ENCODE measurements around the gene EXOC1.

EXOC1 gene

GRCh38 chr4:55854129-55854528 lies 681 bp downstream of the EXOC1 start:
- DNase-seq, result no peak

- DNase-seq, result no peak
Measured at GRCh38 chr4:55857586-55857985, 4.1 kb downstream of the EXOC1 start.

GRCh38 chr4:55859711-55860110 lies 6.3 kb downstream of the EXOC1 start:
- DNase-seq, result no peak

- DNase-seq, result no peak
Measured at GRCh38 chr4:55864577-55865223, 11.3 kb downstream of the EXOC1 start.

GRCh38 chr4:55865228-55865806 lies 11.9 kb downstream of the EXOC1 start:
- DNase-seq, result no peak

GRCh38 chr4:55866290-55866907 lies 13.0 kb downstream of the EXOC1 start:
- no peak for DNase-seq

GRCh38 chr4:55866973-55867574 lies 13.6 kb downstream of the EXOC1 start:
- DNase-seq, result peak; percentile 75

GRCh38 chr4:55868581-55869090 lies 15.2 kb downstream of the EXOC1 start:
- DNase-seq, result no peak

- DNase-seq, result no peak
Measured at GRCh38 chr4:55871299-55871800, 17.9 kb downstream of the EXOC1 start.

GRCh38 chr4:55874831-55875230 lies 21.4 kb downstream of the EXOC1 start:
- DNase-seq, result no peak

- DNase-seq, result no peak
Measured at GRCh38 chr4:55876387-55876786, 22.9 kb downstream of the EXOC1 start.

GRCh38 chr4:55879224-55879623 lies 25.8 kb downstream of the EXOC1 start:
- no peak for DNase-seq

GRCh38 chr4:55880652-55881280 lies 27.3 kb downstream of the EXOC1 start:
- no peak for DNase-seq

GRCh38 chr4:55884093-55884850 lies 30.8 kb downstream of the EXOC1 start:
- peak; percentile 29 for DNase-seq

GRCh38 chr4:55884851-55885219 lies 31.4 kb downstream of the EXOC1 start:
- no peak for DNase-seq

GRCh38 chr4:55887594-55887993 lies 34.1 kb downstream of the EXOC1 start:
- no peak for DNase-seq

GRCh38 chr4:55892156-55892555 lies 38.7 kb downstream of the EXOC1 start:
- no peak for DNase-seq

GRCh38 chr4:55896622-55897021 lies 43.2 kb downstream of the EXOC1 start:
- no peak for DNase-seq

GRCh38 chr4:55902677-55903076 lies 49.2 kb downstream of the EXOC1 start:
- DNase-seq, result no peak

GRCh38 chr4:55903577-55903976 lies 50.1 kb downstream of the EXOC1 start:
- DNase-seq, result no peak

- no peak for DNase-seq
Measured at GRCh38 chr4:55904576-55904975, 51.1 kb downstream of the EXOC1 start.

- no peak for DNase-seq
Measured at GRCh38 chr4:55906323-55906722, 52.9 kb downstream of the EXOC1 start.

- no peak for DNase-seq
Measured at GRCh38 chr4:55906989-55907388, 53.5 kb downstream of the EXOC1 start.
